Chondrocyte (in vitro differentiated cells): ENCODE data around the gene BORCS5. TPM values are rescaled to one million over a fixed set of nuclear protein-coding genes. Genes with fewer than 3 reads are reported as not detected.

ENCODE experiments used
- DNase-seq: peaks from one replicate; pipeline ENCODE4 v3.0.0; 2021; ENCODE audit warnings: mixed read lengths, low spot score
- H3K27ac Mint-ChIP-seq: one replicate; pipeline ENCODE4 v1.8.0; 2021; ENCODE audit warnings: mild to moderate bottlenecking, moderate library complexity, mixed read lengths; ENCODE audit not compliant: unreplicated experiment
- H3K27me3 Mint-ChIP-seq: 2 replicates; pipeline ENCODE4 v1.8.0; 2021; ENCODE audit warnings: low read depth, mixed read lengths
- H3K36me3 Mint-ChIP-seq: 2 replicates; pipeline ENCODE4 v1.8.0; 2021; ENCODE audit warnings: low read depth, mixed read lengths
- H3K4me1 Mint-ChIP-seq: 2 replicates; pipeline ENCODE4 v1.8.0; 2021; ENCODE audit warnings: low read depth, mild to moderate bottlenecking, mixed read lengths
- H3K4me3 Mint-ChIP-seq: one replicate; pipeline ENCODE4 v1.8.0; 2021; ENCODE audit warnings: mild to moderate bottlenecking, moderate library complexity, mixed read lengths; ENCODE audit not compliant: unreplicated experiment
- H3K9me3 Mint-ChIP-seq: 2 replicates; pipeline ENCODE4 v1.8.0; 2021; ENCODE audit warnings: low read depth, mixed read lengths
- total RNA-seq: library from RNA; stranded (reverse); gene quantifications from 3 replicates; pipeline ENCODE4 v1.2.1, GENCODE V29; 2021
- TF ChIP-seq, protein P1 (sequence below): fragments of 200-600 bp; sonication (generic); IDR thresholded peaks from 2 replicates; pipeline ENCODE4 v1.5.0; 2021; ENCODE audit warnings: antibody characterized with exemption, mild to moderate bottlenecking, moderate library complexity

The BORCS5 gene
- total RNA-seq, 1 donor from 2014 or later: 11.3 TPM

DNA sequence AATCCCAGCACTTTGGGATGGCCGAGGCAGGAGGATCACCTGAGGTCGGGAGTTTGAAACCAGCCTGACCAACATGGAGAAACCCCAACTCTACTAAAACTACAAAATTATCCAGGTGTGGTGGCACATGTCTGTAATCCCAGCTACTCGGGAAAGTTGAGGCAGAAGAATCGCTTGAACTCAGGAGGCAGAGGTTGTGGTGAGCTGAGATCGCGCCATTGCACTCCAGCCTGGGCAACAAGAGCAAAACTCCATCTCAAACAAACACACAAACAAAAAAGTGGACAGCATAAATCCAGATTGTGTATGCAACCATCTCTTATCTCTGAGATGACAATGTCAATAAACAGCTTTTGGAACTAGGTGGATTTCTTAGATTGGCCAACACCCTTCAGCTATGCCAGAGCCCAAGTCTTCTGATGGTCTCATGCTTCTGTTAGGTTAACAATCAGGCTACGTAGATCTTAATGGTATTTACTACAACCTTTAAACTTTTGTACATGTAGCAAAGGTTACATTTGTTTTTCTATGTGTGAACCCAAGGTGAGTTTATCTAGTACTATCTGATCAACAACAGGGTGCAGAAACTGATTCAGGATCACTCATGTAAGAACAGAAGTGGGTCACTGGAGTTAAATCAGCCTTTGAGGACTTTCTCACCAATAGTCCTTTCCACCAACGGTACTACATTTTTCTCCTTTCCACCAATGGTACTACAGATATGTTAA, 132.1 kb downstream of the BORCS5 start:
- TF ChIP-seq, protein P1, sequence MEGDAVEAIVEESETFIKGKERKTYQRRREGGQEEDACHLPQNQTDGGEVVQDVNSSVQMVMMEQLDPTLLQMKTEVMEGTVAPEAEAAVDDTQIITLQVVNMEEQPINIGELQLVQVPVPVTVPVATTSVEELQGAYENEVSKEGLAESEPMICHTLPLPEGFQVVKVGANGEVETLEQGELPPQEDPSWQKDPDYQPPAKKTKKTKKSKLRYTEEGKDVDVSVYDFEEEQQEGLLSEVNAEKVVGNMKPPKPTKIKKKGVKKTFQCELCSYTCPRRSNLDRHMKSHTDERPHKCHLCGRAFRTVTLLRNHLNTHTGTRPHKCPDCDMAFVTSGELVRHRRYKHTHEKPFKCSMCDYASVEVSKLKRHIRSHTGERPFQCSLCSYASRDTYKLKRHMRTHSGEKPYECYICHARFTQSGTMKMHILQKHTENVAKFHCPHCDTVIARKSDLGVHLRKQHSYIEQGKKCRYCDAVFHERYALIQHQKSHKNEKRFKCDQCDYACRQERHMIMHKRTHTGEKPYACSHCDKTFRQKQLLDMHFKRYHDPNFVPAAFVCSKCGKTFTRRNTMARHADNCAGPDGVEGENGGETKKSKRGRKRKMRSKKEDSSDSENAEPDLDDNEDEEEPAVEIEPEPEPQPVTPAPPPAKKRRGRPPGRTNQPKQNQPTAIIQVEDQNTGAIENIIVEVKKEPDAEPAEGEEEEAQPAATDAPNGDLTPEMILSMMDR: no peak
- Mint-ChIP-seq H3K4me3 (no peak overlapping the region), H3K27ac (no peak overlapping the region), H3K36me3 (peaks cover 4% of the 10 kb centered on the region), H3K27me3 (no peaks in the 10 kb centered on the region), H3K9me3 (no peaks in the 10 kb centered on the region), H3K4me1 (peaks cover 16% of the 10 kb centered on the region)
- DNase-seq: no peak

DNA sequence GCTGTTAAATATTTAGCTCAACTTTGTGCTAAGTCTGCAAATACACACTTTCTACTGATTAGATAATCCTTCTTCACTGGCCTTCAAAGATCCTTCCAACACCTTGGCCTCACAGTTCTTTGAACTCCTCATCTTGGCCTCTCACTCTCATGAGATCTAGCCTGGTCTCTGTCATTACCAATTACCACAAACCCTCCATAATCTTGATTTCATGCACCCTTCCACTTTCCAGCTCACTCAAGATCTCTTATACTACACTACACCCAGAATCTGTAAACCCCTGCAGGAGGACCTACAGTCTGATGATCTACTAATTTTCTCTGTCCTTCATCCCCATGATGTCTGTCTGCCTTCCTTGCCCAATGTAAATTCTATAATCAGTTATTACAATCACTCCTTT, 134.7 kb downstream of the BORCS5 start:
- peaks cover 16% of the 10 kb centered on the region for H3K4me1 Mint-ChIP-seq
- H3K27ac Mint-ChIP-seq: no peak overlapping the region
- H3K36me3 Mint-ChIP-seq: no peaks in the 10 kb centered on the region
- H3K9me3 Mint-ChIP-seq: no peaks in the 10 kb centered on the region
- TF ChIP-seq, protein P1: no peak
- H3K4me3 Mint-ChIP-seq: no peak overlapping the region
- no peaks in the 10 kb centered on the region for H3K27me3 Mint-ChIP-seq
- no peak for DNase-seq

DNA sequence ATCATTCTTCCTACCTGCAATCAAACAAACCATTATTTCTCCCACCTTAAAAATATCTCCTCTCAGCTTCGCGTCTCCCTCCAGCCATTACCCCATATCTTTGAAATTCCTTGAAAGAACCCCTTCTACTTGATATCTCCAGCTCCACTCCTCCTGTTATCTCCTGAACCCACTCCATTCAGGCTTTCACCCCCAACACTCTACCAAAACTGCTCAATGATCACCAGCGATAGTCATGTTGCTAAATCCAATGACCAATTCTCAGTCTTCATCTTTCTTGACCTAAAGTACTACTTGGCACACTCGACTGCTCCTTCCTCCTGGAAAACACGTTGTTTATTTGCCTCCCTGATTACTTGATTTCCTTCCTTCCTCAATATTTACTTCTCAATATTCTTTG, 135.7 kb downstream of the BORCS5 start:
- Mint-ChIP-seq H3K4me1 (peaks cover 11% of the 10 kb centered on the region), H3K27ac (no peak overlapping the region), H3K4me3 (no peak overlapping the region), H3K27me3 (no peaks in the 10 kb centered on the region), H3K36me3 (no peaks in the 10 kb centered on the region), H3K9me3 (no peaks in the 10 kb centered on the region)
- DNase-seq: no peak
- TF ChIP-seq, protein P1: no peak

DNA sequence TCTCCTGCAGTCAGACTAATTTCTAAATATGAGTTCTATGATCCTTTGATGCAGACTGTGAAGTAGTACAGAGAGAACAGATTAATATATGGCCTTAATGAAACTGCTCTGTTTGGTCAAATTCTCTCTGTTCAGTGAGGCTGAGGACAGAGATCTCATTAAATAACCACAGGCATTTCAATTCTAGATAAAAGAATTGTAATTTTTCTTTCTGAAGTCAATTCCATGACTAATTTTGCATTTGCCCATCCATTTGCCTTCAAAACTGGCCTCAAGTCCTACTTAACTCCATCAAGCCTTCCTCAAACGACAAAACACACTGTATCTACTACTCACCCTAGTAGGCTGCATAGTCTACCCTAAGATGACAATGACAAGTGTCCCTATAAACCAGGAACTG, 138.7 kb downstream of the BORCS5 start:
- H3K4me3 Mint-ChIP-seq: no peak overlapping the region
- H3K4me1 Mint-ChIP-seq: no peaks in the 10 kb centered on the region
- no peaks in the 10 kb centered on the region for H3K27me3 Mint-ChIP-seq
- no peaks in the 10 kb centered on the region for H3K36me3 Mint-ChIP-seq
- DNase-seq: no peak
- no peaks in the 10 kb centered on the region for H3K9me3 Mint-ChIP-seq
- TF ChIP-seq, protein P1: no peak
- H3K27ac Mint-ChIP-seq: no peak overlapping the region

DNA sequence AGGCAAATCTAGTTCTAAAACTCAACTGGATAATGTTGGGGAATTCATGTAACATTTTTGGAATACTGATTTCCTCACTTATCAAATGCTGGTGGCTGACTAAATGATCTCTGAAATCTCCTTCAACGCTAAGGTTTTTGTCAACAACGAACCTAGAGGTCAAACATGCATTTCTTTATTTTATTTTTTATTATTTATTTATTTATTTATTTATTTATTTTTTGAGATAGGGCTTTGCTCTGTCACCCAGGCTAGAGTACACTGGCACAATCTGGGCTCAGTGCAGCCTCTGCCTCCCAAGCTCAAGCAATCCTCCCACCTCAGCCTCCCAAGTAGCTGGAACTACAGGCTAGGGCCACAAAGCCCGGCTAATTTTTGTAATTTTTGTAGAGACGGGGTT, 141.3 kb downstream of the BORCS5 start:
- H3K4me3 Mint-ChIP-seq: no peak overlapping the region
- H3K4me1 Mint-ChIP-seq: no peaks in the 10 kb centered on the region
- no peaks in the 10 kb centered on the region for H3K36me3 Mint-ChIP-seq
- H3K9me3 Mint-ChIP-seq: no peaks in the 10 kb centered on the region
- no peak overlapping the region for H3K27ac Mint-ChIP-seq
- no peak for DNase-seq
- TF ChIP-seq, protein P1: no peak
- no peaks in the 10 kb centered on the region for H3K27me3 Mint-ChIP-seq
